ENCODE data around the gene CAV2. TPM values are rescaled to one million over a fixed set of nuclear protein-coding genes. Genes with fewer than 3 reads are reported as not detected.

Gene CAV2
- total and polyA plus RNA-seq, 9 of the 15 experiments (the other 6 are each of a cell fraction or from before 2014, with no cell fraction given): 16.1 to 137 (median 38.3) TPM

- TF ChIP-seq PHF8 (IDR thresholded peaks at IDR 0.05; ENCODE audit: borderline replicate concordance, low read length): no peak
- peak; percentile 82; the same call in 1 of the 2 replicates for TF ChIP-seq NFRKB (IDR thresholded peaks at IDR 0.05; ENCODE audit: low read depth)
- TF ChIP-seq POLR2H (tag; IDR thresholded peaks at IDR 0.05; ENCODE audit: low read depth): peak; percentile 63; the same call in 1 of the 2 replicates
- peak; percentile 96 for TF ChIP-seq FOSL1 (tag; conservative IDR thresholded peaks at IDR 0.05)
- no peak for TF ChIP-seq HDAC3 (IDR thresholded peaks at IDR 0.05; ENCODE audit: borderline replicate concordance, partially characterized antibody)
- TF ChIP-seq PRMT5 (CRISPR knock-in tag; IDR thresholded peaks at IDR 0.05): no peak
- TF ChIP-seq ZNF436 (CRISPR knock-in tag; IDR thresholded peaks at IDR 0.05): no peak
- TF ChIP-seq BRF1 (IDR thresholded peaks at IDR 0.05; ENCODE audit: borderline replicate concordance, extremely low read depth, insufficient read length): no peak
- TF ChIP-seq ZNF551 (CRISPR knock-in tag; IDR thresholded peaks at IDR 0.05): no peak
- no peak for TF ChIP-seq CHD4 (IDR thresholded peaks at IDR 0.05; ENCODE audit: insufficient read depth, insufficient replicate concordance, low read depth, low read length, poor library complexity, severe bottlenecking)
- no peak for TF ChIP-seq HMG20B (CRISPR knock-in tag; IDR thresholded peaks at IDR 0.05)
- TF ChIP-seq NR1H2 (CRISPR knock-in tag; IDR thresholded peaks at IDR 0.05): no peak
- TF ChIP-seq BMI1 (IDR thresholded peaks at IDR 0.05; ENCODE audit: low read length): no peak
- TF ChIP-seq, protein P1, sequence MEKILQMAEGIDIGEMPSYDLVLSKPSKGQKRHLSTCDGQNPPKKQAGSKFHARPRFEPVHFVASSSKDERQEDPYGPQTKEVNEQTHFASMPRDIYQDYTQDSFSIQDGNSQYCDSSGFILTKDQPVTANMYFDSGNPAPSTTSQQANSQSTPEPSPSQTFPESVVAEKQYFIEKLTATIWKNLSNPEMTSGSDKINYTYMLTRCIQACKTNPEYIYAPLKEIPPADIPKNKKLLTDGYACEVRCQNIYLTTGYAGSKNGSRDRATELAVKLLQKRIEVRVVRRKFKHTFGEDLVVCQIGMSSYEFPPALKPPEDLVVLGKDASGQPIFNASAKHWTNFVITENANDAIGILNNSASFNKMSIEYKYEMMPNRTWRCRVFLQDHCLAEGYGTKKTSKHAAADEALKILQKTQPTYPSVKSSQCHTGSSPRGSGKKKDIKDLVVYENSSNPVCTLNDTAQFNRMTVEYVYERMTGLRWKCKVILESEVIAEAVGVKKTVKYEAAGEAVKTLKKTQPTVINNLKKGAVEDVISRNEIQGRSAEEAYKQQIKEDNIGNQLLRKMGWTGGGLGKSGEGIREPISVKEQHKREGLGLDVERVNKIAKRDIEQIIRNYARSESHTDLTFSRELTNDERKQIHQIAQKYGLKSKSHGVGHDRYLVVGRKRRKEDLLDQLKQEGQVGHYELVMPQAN (IDR thresholded peaks at IDR 0.05; ENCODE audit: borderline replicate concordance): no peak
- TF ChIP-seq MTF1 (CRISPR knock-in tag; IDR thresholded peaks at IDR 0.05; ENCODE audit: borderline replicate concordance): no peak
- TF ChIP-seq ZZZ3 (IDR thresholded peaks at IDR 0.05): no peak
- TF ChIP-seq, protein P2, sequence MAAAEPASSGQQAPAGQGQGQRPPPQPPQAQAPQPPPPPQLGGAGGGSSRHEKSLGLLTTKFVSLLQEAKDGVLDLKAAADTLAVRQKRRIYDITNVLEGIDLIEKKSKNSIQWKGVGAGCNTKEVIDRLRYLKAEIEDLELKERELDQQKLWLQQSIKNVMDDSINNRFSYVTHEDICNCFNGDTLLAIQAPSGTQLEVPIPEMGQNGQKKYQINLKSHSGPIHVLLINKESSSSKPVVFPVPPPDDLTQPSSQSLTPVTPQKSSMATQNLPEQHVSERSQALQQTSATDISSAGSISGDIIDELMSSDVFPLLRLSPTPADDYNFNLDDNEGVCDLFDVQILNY (CRISPR knock-in tag; IDR thresholded peaks at IDR 0.05): no peak
- no peak for TF ChIP-seq ZNF140 (CRISPR knock-in tag; IDR thresholded peaks at IDR 0.05)
- TF ChIP-seq EP300 (IDR thresholded peaks at IDR 0.05; ENCODE audit: low read length): peak; percentile 97
- no peak for TF ChIP-seq SMC3 (conservative IDR thresholded peaks at IDR 0.05; ENCODE audit: insufficient read depth, low read depth, low read length)
- peak; percentile 91 for TF ChIP-seq NEUROD1 (IDR thresholded peaks at IDR 0.05; ENCODE audit: borderline replicate concordance, low read depth, low read length, partially characterized antibody)
- TF ChIP-seq LARP7 (IDR thresholded peaks at IDR 0.05): no peak
- TF ChIP-seq MAFF (IDR thresholded peaks at IDR 0.05; ENCODE audit: low read length): peak; percentile 49; the same call in 1 of the 2 replicates
- TF ChIP-seq SUPT5H (IDR thresholded peaks at IDR 0.05): no peak
- 0 out of 2 replicates have a peak, but pooled peaks have one; percentile 21 for TF ChIP-seq ZBTB17 (CRISPR knock-in tag; IDR thresholded peaks at IDR 0.05)
- no peak for TF ChIP-seq NUFIP1 (IDR thresholded peaks at IDR 0.05; ENCODE audit: partially characterized antibody)
- TF ChIP-seq ZNF586 (CRISPR knock-in tag; conservative IDR thresholded peaks at IDR 0.05): no peak
- peak in 1 of 2 experiments; percentile 69; a peak in 1 of 4 replicates for TF ChIP-seq NONO (IDR thresholded peaks at IDR 0.05; ENCODE audit: low read depth in 2 of 2, low read length in 1 of 2)
- TF ChIP-seq ZNF316 (IDR thresholded peaks at IDR 0.05): peak; percentile 88
Measured at GRCh38 chr7:116501425-116502167, 2.1 kb downstream of the CAV2 start (continued).

All from K562 (cell line).